Keratinocyte (primary cell): ENCODE measurements around the gene STUB1. TPM values are rescaled to one million over a fixed set of nuclear protein-coding genes. Genes with fewer than 3 reads are reported as not detected.

Experiments
- DNase-seq: peaks from one replicate; pipeline ENCODE4 v3.0.0-alpha.2; 2011; ENCODE audit warnings: low read depth, missing footprints, low spot score
- FAIRE-seq: peaks from 2 replicates; lab custom pipeline; 2011; peaks lifted over from hg19 to GRCh38; lab: Jason Lieb, UNC
- H2AFZ ChIP-seq: 2 replicates; pipeline ENCODE4 v1.6.0; 2012; ENCODE audit warnings: low read length, control low read depth, inconsistent platforms; ENCODE audit not compliant: control insufficient read depth
- H3K27ac ChIP-seq: 2 replicates; pipeline ENCODE4 v1.5.1; 2011; ENCODE audit warnings: low read length; ENCODE audit not compliant: control insufficient read depth, insufficient read depth
- H3K27me3 ChIP-seq: 3 replicates; pipeline ENCODE4 v1.6.0; 2011; ENCODE audit warnings: low read length; ENCODE audit not compliant: control insufficient read depth, insufficient read depth; ENCODE audit errors: extremely low read depth
- H3K36me3 ChIP-seq, 2 experiments: 2 replicates in 1 of 2; 3 replicates in 1 of 2; pipeline ENCODE4 v1.5.1; 2011; ENCODE audit warnings: low read length in 2 of 2, mild to moderate bottlenecking in 1 of 2; ENCODE audit not compliant: control insufficient read depth in 2 of 2, insufficient read depth in 2 of 2; ENCODE audit errors: extremely low read depth in 1 of 2
- H3K4me1 ChIP-seq: 3 replicates; pipeline ENCODE4 v1.5.1; 2011; ENCODE audit warnings: low read length; ENCODE audit not compliant: control insufficient read depth, insufficient read depth; ENCODE audit errors: extremely low read depth
- H3K4me2 ChIP-seq: 3 replicates; pipeline ENCODE4 v1.6.0; 2011; ENCODE audit warnings: low read depth, low read length; ENCODE audit not compliant: control insufficient read depth, insufficient read depth; ENCODE audit errors: extremely low read depth
- H3K4me3 ChIP-seq, 3 experiments: fragments of 200-600 bp in 1 of 3; sonication (generic) in 1 of 3; 2 replicates in 2 of 3; 3 replicates in 1 of 3; pipeline ENCODE4 v1.5.1; 2011 to 2016; ENCODE audit warnings: low read length in 3 of 3, mild to moderate bottlenecking in 3 of 3, control low read depth in 2 of 3, inconsistent platforms in 1 of 3, low read depth in 1 of 3, mixed read lengths in 1 of 3, mixed run types in 1 of 3, moderate library complexity in 1 of 3; ENCODE audit not compliant: control insufficient read depth in 2 of 3, insufficient read depth in 2 of 3; ENCODE audit errors: extremely low read depth in 1 of 3
- H3K79me2 ChIP-seq: 2 replicates; pipeline ENCODE4 v1.6.0; 2012; ENCODE audit warnings: low read length; ENCODE audit not compliant: control insufficient read depth, insufficient read depth
- H3K9ac ChIP-seq: 3 replicates; pipeline ENCODE4 v1.6.0; 2011; ENCODE audit warnings: low read length; ENCODE audit not compliant: control insufficient read depth, insufficient read depth; ENCODE audit errors: extremely low read depth
- H3K9me1 ChIP-seq: 3 replicates; pipeline ENCODE4 v1.6.0; 2011; ENCODE audit warnings: low read length; ENCODE audit not compliant: control insufficient read depth, insufficient read depth; ENCODE audit errors: extremely low read depth
- H3K9me3 ChIP-seq: 2 replicates; pipeline ENCODE4 v1.5.1; 2012; ENCODE audit warnings: low read depth, low read length; ENCODE audit not compliant: control insufficient read depth
- H4K20me1 ChIP-seq: 3 replicates; pipeline ENCODE4 v1.6.0; 2011; ENCODE audit warnings: low read length; ENCODE audit not compliant: control insufficient read depth, insufficient read depth; ENCODE audit errors: extremely low read depth
- EZH2 ChIP-seq: IDR thresholded peaks from one replicate; pipeline ENCODE4 v1.6.1; 2012; ENCODE audit warnings: inconsistent platforms, mild to moderate bottlenecking, low read length, moderate library complexity
- dilution Hi-C: fragments of 300-500 bp; cut with MboI; formaldehyde crosslinking; loops from one replicate; pipeline ENCODE4 v1.7.0; 2020; ENCODE audit warnings: low sequenced_read_pairs; ENCODE audit not compliant: extremely low pct_ligation_motif_present
- polyA plus RNA-seq, 5 experiments: library from polyadenylated mRNA; depleted of rRNA in 3 of 5; stranded (reverse) in 3 of 5; stranded (forward) in 1 of 5; unstranded in 1 of 5; fragments of >200 nt; gene quantifications; 1 replicate in 1 of 5; 2 replicates in 3 of 5; 3 replicates in 1 of 5; pipeline versions ENCODE4 v1.2.1 to v1.2.3, GENCODE V29; 2011 to 2012; ENCODE audit warnings: missing spikeins in 2 of 5, low read depth in 1 of 5, low replicate concordance in 1 of 5
- TF ChIP-seq, protein P1 (sequence below), 3 experiments: IDR thresholded peaks in 1 of 3; conservative IDR thresholded peaks in 1 of 3; optimal IDR thresholded peaks in 1 of 3; 2 replicates in 2 of 3; 3 replicates in 1 of 3; pipeline versions ENCODE3 to v1.5.1; 2011; ENCODE audit warnings: low read length in 3 of 3, mild to moderate bottlenecking in 3 of 3, moderate library complexity in 2 of 3, control low read depth in 1 of 3, inconsistent platforms in 1 of 3; ENCODE audit not compliant: insufficient read depth in 2 of 3; ENCODE audit errors: extremely low read depth in 1 of 3

Gene STUB1
- polyA plus RNA-seq, 1 donor (not counting 4 experiments of a cell fraction or from before 2014, with no cell fraction given), result 124 TPM

- H3K9ac ChIP-seq, result no peak overlapping the region
- H3K9me1 ChIP-seq, result no peaks in the 10 kb centered on the region
- H3K36me3 ChIP-seq, result no peaks in the 10 kb centered on the region
- H3K9me3 ChIP-seq, result no peaks in the 10 kb centered on the region
- H3K27ac ChIP-seq, result no peak overlapping the region
- H3K4me3 ChIP-seq, result no peak overlapping the region
- FAIRE-seq (no peak), DNase-seq (no peak)
- TF ChIP-seq, protein P1, sequence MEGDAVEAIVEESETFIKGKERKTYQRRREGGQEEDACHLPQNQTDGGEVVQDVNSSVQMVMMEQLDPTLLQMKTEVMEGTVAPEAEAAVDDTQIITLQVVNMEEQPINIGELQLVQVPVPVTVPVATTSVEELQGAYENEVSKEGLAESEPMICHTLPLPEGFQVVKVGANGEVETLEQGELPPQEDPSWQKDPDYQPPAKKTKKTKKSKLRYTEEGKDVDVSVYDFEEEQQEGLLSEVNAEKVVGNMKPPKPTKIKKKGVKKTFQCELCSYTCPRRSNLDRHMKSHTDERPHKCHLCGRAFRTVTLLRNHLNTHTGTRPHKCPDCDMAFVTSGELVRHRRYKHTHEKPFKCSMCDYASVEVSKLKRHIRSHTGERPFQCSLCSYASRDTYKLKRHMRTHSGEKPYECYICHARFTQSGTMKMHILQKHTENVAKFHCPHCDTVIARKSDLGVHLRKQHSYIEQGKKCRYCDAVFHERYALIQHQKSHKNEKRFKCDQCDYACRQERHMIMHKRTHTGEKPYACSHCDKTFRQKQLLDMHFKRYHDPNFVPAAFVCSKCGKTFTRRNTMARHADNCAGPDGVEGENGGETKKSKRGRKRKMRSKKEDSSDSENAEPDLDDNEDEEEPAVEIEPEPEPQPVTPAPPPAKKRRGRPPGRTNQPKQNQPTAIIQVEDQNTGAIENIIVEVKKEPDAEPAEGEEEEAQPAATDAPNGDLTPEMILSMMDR (optimal IDR thresholded peaks at IDR 0.05 in 1 of 3, IDR thresholded peaks at IDR 0.05 in 1 of 3, conservative IDR thresholded peaks at IDR 0.05 in 1 of 3; ENCODE audit: extremely low read depth in 1 of 3, insufficient read depth in 2 of 3, low read length in 3 of 3), result no peak
- no peak for TF ChIP-seq EZH2
- H3K4me2 ChIP-seq, result no peak overlapping the region
- no peaks in the 10 kb centered on the region for H4K20me1 ChIP-seq
- no peaks in the 10 kb centered on the region for H3K27me3 ChIP-seq
- no peaks in the 10 kb centered on the region for H3K79me2 ChIP-seq
- no peak overlapping the region for H2AFZ ChIP-seq
- dilution Hi-C loops, result no loop called here
- no peaks in the 10 kb centered on the region for H3K4me1 ChIP-seq
Measured at GRCh38 chr16:659618-660017, 20.6 kb upstream of the STUB1 start.

DNA sequence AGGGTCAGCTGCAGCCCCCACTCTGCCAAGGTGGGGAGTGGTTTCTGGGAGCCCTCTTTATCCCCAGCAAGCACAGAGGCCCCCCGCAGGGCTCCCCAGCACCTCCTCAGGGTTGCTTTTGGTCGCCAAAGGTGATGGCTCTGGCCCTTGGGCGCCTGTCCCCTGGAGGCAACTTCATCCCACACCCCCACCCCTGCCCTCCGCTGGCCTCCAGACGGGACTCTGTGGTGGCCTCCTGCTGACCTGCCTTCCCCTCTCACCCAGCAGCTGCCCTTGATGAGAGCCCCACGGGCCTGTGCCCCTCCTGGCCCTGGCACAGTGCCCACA, 20.1 kb upstream of the STUB1 start:
- no peaks in the 10 kb centered on the region for H3K27me3 ChIP-seq
- dilution Hi-C loops, result no loop called here
- no peak overlapping the region for H2AFZ ChIP-seq
- H3K9ac ChIP-seq, result no peak overlapping the region
- no peaks in the 10 kb centered on the region for H4K20me1 ChIP-seq
- no peaks in the 10 kb centered on the region for H3K79me2 ChIP-seq
- no peak for FAIRE-seq
- no peak overlapping the region for H3K4me2 ChIP-seq
- H3K4me1 ChIP-seq, result no peaks in the 10 kb centered on the region
- no peaks in the 10 kb centered on the region for H3K36me3 ChIP-seq
- no peak overlapping the region for H3K27ac ChIP-seq
- H3K9me1 ChIP-seq, result no peaks in the 10 kb centered on the region
- H3K4me3 ChIP-seq, result no peak overlapping the region
- no peaks in the 10 kb centered on the region for H3K9me3 ChIP-seq
- TF ChIP-seq EZH2, result no peak
- TF ChIP-seq, protein P1 (optimal IDR thresholded peaks at IDR 0.05 in 1 of 3, IDR thresholded peaks at IDR 0.05 in 1 of 3, conservative IDR thresholded peaks at IDR 0.05 in 1 of 3; ENCODE audit: extremely low read depth in 1 of 3, insufficient read depth in 2 of 3, low read length in 3 of 3), result no peak
- no peak for DNase-seq
